Esophagus muscularis mucosa (tissue), 3 donors: Measurements from ENCODE around the gene STAP2.

Experiments used
- POLR2A ChIP-seq: fragments of 450-650 bp; IDR thresholded peaks from one replicate; pipeline ENCODE4 v1.6.1; 2017; ENCODE audit warnings: antibody characterized with exemption, moderate library complexity, mild to moderate bottlenecking, low read depth
- POLR2AphosphoS5 ChIP-seq, 2 donors: sonication (generic); formaldehyde crosslinking; IDR thresholded peaks; one replicate each; pipeline ENCODE4 v1.6.1; 2017; ENCODE audit warnings: antibody characterized with exemption in 2 of 2
- TF ChIP-seq, protein P1 (sequence below), 3 experiments: fragments of 200-600 bp in 2 of 3; fragments of 450-650 bp in 1 of 3; sonication (generic) in 2 of 3; IDR thresholded peaks; one replicate each; pipeline ENCODE4 v1.5.1; 2017 to 2019; ENCODE audit warnings: antibody characterized with exemption in 3 of 3, mild to moderate bottlenecking in 2 of 3, moderate library complexity in 1 of 3

DNA sequence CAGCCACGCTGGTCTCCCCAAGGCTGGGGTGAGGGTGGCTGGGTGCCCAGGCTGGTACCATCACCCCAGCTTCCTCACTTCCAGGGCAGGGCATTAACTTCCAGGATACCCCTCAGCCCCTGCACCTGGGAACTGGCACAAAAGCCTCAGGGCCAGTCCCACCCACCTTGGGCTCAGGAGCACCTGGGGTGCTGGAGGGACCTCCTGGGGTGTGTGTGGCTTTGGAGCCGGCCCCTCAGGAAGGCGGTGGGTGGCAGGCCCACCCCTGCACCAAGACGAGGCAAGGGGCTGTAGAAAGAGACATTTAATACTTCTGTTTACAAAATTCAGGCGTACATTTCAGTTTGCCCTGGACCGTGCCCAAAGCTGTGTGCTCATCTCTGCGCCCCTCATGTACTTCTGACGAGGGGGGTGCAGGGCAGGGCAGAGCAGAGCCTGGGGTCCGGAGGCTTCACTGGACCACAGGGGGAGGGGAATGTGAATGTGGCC is 21.5 kb upstream of the STAP2 start:
- TF ChIP-seq, protein P1, sequence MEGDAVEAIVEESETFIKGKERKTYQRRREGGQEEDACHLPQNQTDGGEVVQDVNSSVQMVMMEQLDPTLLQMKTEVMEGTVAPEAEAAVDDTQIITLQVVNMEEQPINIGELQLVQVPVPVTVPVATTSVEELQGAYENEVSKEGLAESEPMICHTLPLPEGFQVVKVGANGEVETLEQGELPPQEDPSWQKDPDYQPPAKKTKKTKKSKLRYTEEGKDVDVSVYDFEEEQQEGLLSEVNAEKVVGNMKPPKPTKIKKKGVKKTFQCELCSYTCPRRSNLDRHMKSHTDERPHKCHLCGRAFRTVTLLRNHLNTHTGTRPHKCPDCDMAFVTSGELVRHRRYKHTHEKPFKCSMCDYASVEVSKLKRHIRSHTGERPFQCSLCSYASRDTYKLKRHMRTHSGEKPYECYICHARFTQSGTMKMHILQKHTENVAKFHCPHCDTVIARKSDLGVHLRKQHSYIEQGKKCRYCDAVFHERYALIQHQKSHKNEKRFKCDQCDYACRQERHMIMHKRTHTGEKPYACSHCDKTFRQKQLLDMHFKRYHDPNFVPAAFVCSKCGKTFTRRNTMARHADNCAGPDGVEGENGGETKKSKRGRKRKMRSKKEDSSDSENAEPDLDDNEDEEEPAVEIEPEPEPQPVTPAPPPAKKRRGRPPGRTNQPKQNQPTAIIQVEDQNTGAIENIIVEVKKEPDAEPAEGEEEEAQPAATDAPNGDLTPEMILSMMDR (IDR thresholded peaks at IDR 0.05), result no peak
- TF ChIP-seq POLR2AphosphoS5 (IDR thresholded peaks at IDR 0.05), result no peak
- TF ChIP-seq POLR2A, result no peak
